GM19240 (cell line): ENCODE data around the gene PRKAR2B.

Experiments
- DNase-seq: peaks from one replicate; pipeline ENCODE4 v3.0.0; 2011; ENCODE audit warnings: low spot score; ENCODE audit not compliant: insufficient read length

The PRKAR2B gene

DNA sequence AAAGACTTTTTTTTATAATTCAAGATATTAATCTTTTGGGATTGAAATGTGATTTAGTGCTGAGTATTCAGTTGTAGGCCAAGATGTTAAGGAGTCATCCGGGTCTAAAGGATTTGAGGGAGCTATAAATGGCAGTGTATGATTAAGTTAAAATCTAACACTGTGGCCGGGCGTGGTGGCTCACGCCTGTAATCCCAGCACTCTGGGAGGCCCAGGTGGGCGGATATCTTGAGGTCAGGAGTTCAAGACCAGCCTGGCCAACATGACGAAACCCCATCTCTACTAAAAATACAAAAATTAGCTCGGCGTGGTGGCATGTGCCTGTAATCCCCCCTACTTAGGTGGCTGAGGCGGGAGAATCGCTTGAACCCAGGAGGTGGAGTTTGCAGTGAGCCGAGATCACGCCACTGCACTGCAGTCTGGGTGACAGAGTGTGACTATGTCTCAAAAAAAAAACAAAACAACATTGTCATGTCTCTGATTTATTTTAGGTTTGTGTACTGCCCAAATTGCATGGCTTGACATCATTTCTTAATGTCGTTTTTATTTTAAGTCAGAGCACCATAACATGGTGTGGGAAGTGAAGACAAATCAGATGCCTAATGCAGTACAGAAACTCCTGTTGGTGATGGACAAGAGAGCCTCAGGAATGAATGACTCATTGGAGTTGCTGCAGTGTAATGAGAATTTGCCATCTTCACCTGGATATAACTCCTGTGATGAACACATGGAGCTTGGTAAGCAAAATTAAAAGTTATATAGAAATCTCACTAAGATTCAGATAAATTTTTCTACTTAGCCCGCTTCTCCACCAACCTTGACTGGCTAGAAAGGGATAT lies 135.0 kb downstream of the PRKAR2B start:
- no peak for DNase-seq

DNA sequence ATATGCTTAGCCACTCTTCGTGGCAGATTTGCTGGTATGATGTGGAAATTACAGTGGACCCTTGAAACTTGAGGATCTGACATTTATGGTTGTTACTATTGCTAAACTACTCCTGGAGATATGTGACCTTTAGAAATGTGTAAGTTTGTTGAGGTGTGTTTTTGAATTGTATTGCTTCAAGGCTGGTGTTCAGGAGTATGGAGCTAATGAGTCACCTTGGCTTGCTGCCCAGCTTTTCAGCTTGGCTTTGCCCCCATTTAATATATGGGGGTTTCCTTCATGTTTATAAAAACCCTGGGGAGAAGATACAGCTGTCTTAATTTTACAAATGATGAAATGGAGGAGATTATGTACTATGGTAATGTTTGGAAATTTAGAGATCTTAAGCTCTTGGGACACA lies 135.9 kb downstream of the PRKAR2B start:
- no peak for DNase-seq

DNA sequence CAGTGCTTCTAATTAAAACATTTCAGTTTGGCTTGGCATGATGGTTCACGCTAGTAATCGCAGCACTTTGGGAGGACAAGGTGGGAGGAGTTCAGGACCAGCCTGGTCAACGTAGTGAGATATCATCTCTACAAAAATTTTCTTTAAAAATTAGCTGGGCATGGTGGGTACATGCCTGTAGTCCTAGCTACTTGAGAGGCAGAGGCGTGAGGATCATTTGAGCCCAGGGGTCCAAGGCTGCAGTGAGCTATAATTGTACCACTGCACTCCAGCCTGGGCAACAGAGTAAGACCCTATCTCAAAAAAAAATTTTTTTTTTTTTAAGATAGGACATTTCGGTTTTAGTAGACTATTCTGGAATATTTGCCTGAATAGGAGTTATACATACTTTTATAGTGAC lies 136.7 kb downstream of the PRKAR2B start:
- no peak for DNase-seq

DNA sequence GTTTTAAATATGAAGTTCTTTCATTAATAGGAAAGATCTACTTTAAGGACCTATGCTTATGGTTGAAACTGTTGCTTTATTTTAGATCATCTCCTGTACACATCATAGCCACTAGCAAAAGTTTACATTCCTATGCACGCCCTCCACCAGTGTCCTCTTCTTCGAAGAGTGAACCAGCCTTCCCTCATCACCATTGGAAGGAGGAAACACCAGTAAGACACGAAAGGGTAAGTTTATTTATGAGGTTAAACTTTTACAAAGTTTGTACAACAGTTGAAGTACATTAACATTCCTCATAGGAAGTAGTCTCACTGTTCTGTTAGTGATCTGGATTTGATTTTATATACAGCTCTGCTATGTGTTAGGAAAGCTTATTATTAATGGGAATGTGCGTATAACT lies 141.2 kb downstream of the PRKAR2B start:
- no peak for DNase-seq

DNA sequence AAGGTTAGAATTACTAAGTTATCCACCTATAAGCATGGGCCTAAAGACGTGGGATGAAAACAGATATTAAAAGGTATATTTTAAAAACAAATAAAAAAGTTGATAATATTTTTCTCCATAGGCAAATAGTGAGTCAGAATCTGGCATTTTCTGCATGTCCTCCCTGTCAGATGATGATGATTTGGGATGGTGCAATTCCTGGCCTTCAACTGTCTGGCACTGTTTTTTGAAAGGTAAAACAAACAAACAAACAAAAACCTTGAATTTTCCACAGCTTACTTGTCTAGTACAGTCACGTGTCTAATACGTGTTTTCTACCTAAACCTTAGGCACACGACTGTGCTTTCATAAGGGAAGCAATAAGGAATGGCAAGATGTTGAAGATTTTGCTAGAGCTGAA lies 141.7 kb downstream of the PRKAR2B start:
- DNase-seq: no peak

DNA sequence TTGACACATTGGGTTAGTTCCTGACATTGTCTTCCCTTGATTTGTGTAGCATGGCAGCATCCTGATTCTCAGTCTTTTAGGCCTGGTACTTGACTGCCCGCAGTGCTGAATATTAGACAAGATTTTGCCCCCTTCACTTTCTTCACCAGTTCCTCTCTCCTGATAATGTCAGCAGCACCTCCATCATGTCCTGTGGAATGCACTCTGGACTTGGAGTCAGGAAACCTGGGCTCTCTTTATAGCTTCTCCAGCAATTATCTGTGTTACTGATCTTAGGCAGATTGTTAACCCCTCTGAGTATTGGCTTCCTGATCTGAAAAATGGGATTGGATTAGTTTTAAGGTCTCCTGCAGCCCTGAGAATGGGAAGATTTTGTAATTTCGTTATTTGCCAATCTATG lies 143.3 kb downstream of the PRKAR2B start:
- no peak for DNase-seq

DNA sequence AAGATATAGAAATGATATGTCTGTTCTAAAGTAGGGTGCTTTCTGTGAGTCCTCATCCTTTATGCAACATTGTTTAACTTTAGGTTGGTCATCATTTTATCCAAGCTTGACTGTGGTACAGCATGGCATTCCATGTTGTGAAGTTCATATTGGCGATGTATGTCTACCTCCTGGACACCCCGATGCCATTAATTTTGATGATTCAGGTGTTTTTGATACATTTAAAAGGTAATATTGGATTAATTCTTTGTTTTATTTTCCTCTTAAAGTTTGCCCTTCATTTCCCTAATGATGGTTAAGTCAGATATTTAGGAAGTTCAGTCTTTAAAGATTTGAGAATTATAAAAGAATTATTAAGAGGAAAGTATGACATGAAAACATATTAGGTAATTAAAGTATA lies 145.6 kb downstream of the PRKAR2B start:
- DNase-seq: no peak

DNA sequence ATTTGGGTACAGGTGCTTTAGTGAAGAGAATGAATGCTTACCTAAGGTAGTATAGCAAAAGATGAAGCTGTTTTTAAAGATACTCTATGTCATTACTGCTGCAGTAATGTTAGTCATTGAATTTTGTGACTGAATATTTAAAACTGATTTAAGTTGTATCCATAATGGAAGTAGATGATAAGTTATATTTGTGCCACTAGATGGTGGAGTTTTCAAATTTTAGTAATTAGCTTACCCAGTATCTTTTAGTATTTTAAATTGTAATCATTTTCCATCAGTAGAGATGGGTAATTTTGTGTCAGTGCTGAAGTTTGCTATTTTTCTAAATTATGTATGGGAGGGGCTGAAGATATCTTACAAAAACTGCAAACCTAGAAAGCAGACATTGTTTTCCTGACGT lies 149.5 kb downstream of the PRKAR2B start:
- no peak for DNase-seq

DNA sequence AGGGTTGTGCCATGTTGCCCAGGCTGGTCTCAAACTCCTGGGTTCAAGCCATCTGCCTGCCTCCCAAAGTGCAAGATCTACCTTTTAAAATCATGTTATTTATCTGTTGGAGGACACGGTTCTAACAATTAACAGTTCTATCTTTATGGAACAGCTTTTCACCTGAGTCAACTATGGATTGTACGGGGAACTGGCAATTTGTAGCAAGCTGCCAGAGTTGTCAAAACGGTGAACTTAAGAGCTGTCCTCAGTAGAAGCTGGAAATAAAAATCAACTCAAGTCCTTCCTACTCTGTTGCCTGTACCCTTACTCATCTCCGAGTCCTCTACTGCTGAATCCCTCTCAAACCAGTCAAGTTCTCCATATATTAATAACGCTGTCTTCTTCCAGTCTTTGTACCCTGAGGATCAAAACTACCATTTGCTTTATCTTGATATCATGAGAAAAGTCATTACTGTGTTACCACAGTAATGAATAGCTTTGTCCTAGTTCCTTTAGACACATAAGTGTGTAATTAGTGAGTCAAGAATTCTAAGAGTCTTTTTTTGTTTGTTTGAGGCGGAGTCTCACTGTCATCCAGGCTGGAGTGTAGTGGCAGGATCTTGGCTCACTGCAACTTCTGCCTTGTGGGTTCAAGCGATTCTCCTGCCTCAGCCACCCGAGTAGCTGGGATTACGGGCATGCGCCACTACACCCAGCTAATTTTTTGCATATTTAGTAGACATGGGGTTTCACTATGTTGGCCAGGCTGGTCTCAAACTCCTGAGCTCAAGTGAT lies 152.5 kb downstream of the PRKAR2B start:
- no peak for DNase-seq

DNA sequence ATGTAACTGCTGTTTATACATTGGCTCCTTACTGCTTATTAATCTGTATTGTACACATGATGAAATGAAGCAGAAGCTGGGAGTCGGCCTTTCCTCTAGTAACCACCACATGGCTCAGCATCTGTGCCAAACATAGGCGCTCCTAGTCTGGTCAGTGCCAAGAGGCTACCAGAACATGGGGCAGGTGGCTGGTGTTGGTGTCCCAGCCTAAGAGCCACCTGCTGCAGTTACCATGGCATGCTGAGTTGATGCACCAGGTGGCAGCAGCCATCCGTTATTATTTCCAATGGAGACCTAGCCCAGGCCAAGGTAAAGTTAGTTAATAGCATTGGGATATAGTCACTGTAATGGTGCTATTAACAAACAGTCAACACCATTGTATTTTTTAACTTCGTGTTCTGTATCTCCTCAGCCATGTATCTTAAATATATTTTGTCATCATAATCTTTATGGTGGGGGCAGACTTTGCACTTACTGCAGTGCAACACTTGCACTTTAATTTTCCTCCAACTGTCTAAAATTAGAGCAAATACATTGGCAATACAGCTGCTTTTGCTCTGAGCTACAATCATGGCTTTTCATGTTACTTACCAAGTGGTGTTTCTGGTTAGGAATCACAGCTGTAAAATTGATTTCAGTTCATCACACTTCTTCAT lies 157.4 kb downstream of the PRKAR2B start:
- peak; percentile 18 for DNase-seq

DNA sequence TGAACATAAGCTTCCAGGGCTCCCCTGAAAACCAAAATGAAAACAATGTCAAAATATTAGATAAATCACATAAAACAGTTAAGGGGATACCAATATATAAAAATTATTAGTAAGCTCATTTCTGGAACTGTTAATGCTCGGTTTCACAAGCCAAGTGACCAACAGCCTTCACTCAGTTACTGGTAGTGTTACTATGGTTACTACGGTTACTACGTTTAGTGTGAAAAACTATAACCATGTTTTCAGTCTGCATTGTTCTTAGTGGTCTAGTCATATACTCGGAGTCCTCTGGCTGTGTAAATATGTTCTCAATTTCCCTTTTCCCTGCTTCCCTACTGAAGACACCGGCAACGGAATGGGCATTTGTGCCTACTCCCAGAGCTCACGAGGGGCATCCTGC lies 159.1 kb downstream of the PRKAR2B start:
- DNase-seq: no peak

DNA sequence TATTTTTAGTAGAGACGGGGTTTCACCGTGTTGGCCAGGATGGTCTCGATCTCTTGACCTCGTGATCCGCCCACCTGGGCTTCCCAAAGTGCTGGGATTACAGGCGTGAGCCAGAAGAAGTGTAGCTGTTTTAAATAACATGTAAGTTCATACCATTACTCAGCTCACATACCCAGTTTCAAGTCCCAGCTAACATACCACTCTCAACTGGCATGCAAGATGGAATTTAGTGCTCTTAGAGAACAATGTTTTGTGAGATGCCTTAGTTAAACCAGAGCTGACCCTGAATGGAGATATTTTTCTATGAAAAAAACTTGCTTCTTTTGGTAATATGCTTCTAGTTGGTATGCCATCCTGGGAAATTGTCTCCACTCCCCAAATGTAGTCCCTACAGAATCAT lies 161.6 kb downstream of the PRKAR2B start:
- DNase-seq: no peak

DNA sequence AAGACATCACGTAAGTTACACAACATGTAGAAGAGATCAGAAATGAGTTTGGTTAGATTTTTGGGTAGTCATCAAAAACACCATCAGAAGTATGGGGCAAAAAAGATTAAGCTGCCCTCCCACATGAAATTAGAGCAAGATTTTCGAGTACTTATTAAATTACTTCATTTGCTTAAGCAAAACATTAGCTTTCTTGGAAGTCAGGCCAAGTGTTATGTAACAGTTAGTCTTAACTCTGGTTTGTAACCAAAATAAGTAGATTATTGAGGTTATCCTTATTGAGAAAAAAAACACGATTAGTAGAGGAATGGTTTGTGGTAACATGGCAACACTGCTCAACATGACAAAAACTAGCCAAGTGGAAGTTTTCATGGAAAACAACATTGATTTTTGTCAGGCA lies 162.2 kb downstream of the PRKAR2B start:
- DNase-seq: no peak

DNA sequence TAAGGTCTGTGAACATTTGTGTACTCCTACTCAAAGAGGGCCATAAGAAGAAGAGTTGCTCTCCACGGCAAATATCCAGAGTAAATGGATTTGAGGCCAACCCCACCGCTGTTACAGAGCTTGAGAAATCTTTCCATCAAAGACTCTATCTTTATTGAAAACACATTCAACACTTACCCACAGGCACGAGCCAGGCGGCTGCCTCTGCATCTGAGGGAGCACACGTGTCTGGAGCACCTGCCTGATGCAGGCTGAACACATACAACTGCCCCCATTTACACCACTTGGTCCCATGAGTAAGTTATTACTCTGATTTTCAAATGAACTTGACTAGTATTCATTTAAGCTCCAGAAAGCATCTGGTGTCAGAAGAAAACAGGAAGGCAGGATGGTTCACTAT lies 163.0 kb downstream of the PRKAR2B start:
- no peak for DNase-seq

DNA sequence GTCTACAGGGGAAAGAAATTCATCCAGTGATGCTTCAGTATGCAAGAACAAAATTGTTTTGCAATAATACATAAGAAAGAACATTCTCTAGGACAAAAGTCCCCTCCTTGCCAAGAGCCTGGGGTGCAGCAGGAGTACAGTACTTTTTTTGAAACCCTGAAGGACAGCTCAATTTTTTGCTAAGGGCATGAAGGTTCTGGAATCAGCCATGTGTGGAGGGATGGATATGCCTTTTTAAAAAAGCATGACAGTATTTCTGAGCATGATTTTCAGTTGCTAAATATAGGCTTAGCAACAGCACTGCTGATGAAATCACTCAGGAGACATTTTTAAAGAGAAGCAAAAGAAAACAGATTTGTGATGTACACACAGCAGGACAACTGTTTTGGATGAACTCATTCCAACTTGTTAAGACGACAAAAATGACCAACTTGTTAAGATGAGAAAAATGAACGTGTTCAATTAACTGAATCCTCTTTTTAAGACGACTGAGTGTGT lies 163.6 kb downstream of the PRKAR2B start:
- no peak for DNase-seq

DNA sequence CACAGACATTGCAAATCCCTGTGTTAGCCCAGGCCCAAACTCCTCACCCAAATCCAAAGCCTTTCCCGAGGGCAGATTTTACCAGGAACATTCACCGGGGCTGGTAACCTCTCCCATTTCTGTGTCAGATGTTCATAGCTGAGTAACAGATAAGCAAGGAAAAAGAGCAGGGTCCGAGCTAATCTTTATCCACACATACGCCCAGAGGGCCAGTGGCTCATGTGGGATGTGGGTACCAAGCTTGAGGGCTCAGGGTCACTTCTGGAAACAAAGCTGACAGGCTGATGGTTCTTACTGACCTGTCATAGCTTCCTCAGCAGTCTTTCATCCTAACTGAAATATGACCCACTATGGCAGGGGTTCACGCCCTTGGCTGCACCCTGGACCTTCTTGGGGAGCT lies 164.1 kb downstream of the PRKAR2B start:
- no peak for DNase-seq

DNA sequence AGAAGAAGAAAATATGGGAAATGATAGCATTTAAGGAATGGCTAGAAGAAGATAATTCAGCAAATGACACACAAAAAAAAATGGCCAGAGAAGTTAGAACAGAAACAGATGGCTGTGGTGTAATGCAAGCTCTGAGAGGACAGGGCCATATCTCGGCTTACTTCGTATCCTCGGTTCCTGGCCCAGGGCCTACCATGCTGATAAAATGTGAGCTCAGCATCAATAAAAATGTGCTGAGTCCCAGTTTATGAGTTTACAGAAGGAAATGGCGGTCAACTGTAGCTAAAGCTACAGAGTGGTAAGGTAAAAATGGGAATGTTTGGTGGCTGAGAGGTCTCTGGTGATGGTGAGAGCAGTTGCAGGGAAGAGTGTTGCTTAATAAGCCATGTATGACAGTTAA lies 165.1 kb downstream of the PRKAR2B start:
- no peak for DNase-seq

DNA sequence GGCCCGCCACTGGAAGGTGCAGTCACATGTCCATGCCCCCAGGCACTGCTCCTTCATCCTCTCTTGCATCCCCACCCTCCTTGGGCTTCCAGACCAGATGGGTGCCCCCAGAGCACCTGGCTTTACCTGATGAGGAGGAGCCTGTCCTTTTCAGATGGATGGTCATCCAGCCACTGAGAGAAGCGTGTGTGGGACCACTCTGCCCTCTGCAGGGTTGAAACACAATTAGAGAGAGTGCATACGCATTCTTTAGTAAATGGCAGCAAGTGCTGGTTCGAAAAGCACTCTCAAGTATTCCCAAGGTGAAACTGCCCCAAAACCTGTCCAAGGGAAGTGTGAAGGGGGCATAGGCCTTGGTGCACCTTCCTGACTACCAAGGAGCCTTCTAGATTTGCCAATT lies 165.9 kb downstream of the PRKAR2B start:
- DNase-seq: no peak
